Panc1 (cell line): ENCODE measurements around the gene WWOX. TPM values are rescaled to one million over a fixed set of nuclear protein-coding genes. Genes with fewer than 3 reads are reported as not detected.

ENCODE experiments used
- ATAC-seq: fragments of 200-7000 bp; cut with Tn5 transposase; 2 replicates; pipeline ENCODE4 v1.9.1; 2020; ENCODE audit warnings: mild to moderate bottlenecking, moderate library complexity
- BruUV-seq: library from RNA; stranded (reverse); fragments of 400-500 nt; replicated peaks from 2 replicates; lab custom pipeline; 2021; lab: Mats Ljungman, UMichigan
- CTCF ChIA-PET: fragments of 300-600 bp; sonication (Branson Sonifier 250); formaldehyde crosslinking; loops from one replicate; lab custom pipeline; 2022; ENCODE audit warnings: antibody characterized with exemption; lab: Charles Lee
- POLR2A ChIA-PET: fragments of 300-600 bp; sonication (Branson Sonifier 250); formaldehyde crosslinking; loops from one replicate; lab custom pipeline; 2022; ENCODE audit warnings: antibody characterized with exemption; lab: Charles Lee
- DNase-seq: peaks from one replicate; pipeline ENCODE4 v3.0.0-alpha.2; 2010; ENCODE audit warnings: low read depth, low spot score
- H3K27ac ChIP-seq: 2 replicates; pipeline ENCODE4 v1.5.1; 2011; ENCODE audit warnings: mild to moderate bottlenecking, low read length, inconsistent platforms
- H3K27me3 ChIP-seq: fragments of 200-500 bp; sonication (Bioruptor generic); 2 replicates; pipeline ENCODE4 v1.6.0; 2014; ENCODE audit warnings: low read length, inconsistent platforms; ENCODE audit not compliant: control insufficient read depth, insufficient read depth
- H3K36me3 ChIP-seq: fragments of 200-500 bp; sonication (Bioruptor generic); 2 replicates; pipeline ENCODE4 v1.5.1; 2014; ENCODE audit warnings: inconsistent platforms, mild to moderate bottlenecking, low read length, moderate library complexity; ENCODE audit not compliant: control insufficient read depth, insufficient read depth
- H3K4me1 ChIP-seq: 2 replicates; pipeline ENCODE4 v1.5.1; 2011; ENCODE audit warnings: inconsistent platforms, mild to moderate bottlenecking, low read length, moderate library complexity; ENCODE audit not compliant: control insufficient read depth, insufficient read depth
- H3K4me3 ChIP-seq, 2 experiments: 2 replicates each; pipeline ENCODE4 v1.5.1; 2011 to 2012; ENCODE audit warnings: low read depth in 2 of 2, low read length in 2 of 2, mild to moderate bottlenecking in 2 of 2, inconsistent platforms in 1 of 2, moderate library complexity in 1 of 2
- H3K9me3 ChIP-seq: fragments of 200-500 bp; sonication (Bioruptor generic); 2 replicates; pipeline ENCODE4 v1.5.1; 2014; ENCODE audit warnings: low read depth, mild to moderate bottlenecking, inconsistent platforms, low read length, moderate library complexity; ENCODE audit not compliant: control insufficient read depth, insufficient read depth
- CTCF ChIP-seq: fragments of 450-650 bp; IDR thresholded peaks from 2 replicates; pipeline ENCODE4 v1.5.1; 2017; ENCODE audit warnings: mild to moderate bottlenecking
- POLR2AphosphoS5 ChIP-seq: IDR thresholded peaks from 2 replicates; pipeline ENCODE4 v1.6.1; 2012; ENCODE audit warnings: mild to moderate bottlenecking, low read depth, low read length, moderate library complexity
- SIN3A ChIP-seq: IDR thresholded peaks from 2 replicates; pipeline ENCODE4 v1.6.1; 2012; ENCODE audit warnings: low read depth, mild to moderate bottlenecking, low read length, moderate library complexity, borderline replicate concordance; ENCODE audit not compliant: insufficient read depth
- TCF7L2 ChIP-seq: IDR thresholded peaks from 2 replicates; pipeline ENCODE4 v1.6.1; 2011; ENCODE audit warnings: mild to moderate bottlenecking, low read depth, low read length, inconsistent platforms
- in situ Hi-C: cut with HindIII; loops from 2 replicates; pipeline ENCODE4 v1.10.0; 2016; ENCODE audit warnings: low sequenced_read_pairs, low pct_unique_long_range_greater_than_20kb
- intact Hi-C: fragments of 100-400 bp; cut with micrococcal nuclease; formaldehyde crosslinking; loops from one replicate; pipeline ENCODE4 v1.10.0; 2022; ENCODE audit not compliant: unreplicated experiment
- total RNA-seq: library from RNA; stranded (reverse); gene quantifications from one replicate; pipeline ENCODE4 v1.2.1, GENCODE V29; 2021; ENCODE audit not compliant: unreplicated experiment
- TF ChIP-seq, protein P1 (sequence below), 2 experiments: IDR thresholded peaks; 2 replicates each; pipeline ENCODE4 v1.6.1; 2011 to 2012; ENCODE audit warnings: low read depth in 2 of 2, control low read depth in 1 of 2, low read length in 1 of 2, mild to moderate bottlenecking in 1 of 2, moderate library complexity in 1 of 2; ENCODE audit not compliant: insufficient read depth in 1 of 2

Gene WWOX
- total RNA-seq, 1 experiment from 2014 or later: 12.5 TPM

DNA sequence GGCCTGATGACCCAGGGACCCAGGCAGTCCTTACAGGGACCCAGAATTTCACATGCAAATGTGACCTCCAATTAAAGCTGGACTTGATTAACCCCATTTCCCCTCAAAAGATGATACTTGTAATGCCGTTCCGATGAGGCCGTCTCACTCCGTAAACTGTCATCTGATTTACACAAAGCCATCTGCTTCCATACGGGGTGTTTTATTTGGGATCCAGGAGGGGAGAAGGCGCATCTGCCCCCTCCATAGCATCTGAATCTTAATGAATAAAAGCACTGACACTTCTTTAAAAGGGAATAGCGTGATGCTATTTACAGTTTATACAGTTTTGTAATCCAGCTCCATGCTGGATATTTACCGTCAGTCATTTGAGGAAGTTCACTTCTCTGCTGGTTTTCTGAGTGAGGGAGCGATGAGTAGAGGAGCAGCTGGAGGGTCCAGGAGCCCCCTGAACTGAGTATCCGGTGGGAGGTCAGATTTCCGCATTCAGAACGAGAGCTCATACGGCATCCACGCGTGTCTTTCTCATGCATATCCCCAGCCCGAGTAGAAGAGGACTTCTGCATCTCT lies 452.7 kb downstream of the WWOX start:
- TF ChIP-seq POLR2AphosphoS5: no peak
- TF ChIP-seq, protein P1, sequence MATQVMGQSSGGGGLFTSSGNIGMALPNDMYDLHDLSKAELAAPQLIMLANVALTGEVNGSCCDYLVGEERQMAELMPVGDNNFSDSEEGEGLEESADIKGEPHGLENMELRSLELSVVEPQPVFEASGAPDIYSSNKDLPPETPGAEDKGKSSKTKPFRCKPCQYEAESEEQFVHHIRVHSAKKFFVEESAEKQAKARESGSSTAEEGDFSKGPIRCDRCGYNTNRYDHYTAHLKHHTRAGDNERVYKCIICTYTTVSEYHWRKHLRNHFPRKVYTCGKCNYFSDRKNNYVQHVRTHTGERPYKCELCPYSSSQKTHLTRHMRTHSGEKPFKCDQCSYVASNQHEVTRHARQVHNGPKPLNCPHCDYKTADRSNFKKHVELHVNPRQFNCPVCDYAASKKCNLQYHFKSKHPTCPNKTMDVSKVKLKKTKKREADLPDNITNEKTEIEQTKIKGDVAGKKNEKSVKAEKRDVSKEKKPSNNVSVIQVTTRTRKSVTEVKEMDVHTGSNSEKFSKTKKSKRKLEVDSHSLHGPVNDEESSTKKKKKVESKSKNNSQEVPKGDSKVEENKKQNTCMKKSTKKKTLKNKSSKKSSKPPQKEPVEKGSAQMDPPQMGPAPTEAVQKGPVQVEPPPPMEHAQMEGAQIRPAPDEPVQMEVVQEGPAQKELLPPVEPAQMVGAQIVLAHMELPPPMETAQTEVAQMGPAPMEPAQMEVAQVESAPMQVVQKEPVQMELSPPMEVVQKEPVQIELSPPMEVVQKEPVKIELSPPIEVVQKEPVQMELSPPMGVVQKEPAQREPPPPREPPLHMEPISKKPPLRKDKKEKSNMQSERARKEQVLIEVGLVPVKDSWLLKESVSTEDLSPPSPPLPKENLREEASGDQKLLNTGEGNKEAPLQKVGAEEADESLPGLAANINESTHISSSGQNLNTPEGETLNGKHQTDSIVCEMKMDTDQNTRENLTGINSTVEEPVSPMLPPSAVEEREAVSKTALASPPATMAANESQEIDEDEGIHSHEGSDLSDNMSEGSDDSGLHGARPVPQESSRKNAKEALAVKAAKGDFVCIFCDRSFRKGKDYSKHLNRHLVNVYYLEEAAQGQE (IDR thresholded peaks at IDR 0.05; ENCODE audit: insufficient read depth in 1 of 2, low read depth in 2 of 2, low read length in 1 of 2): no peak
- no peak for TF ChIP-seq SIN3A
- no peak for TF ChIP-seq TCF7L2
- DNase-seq (no peak), ATAC-seq (no peak)
- no peaks in the 10 kb centered on the region for H3K4me1 ChIP-seq
- BruUV-seq: no TSS peak
- no peaks in the 10 kb centered on the region for H3K9me3 ChIP-seq
- in situ Hi-C loops: no loop called here
- no peaks in the 10 kb centered on the region for H3K27me3 ChIP-seq
- H3K4me3 ChIP-seq: no peak overlapping the region
- H3K27ac ChIP-seq: no peak overlapping the region
- CTCF ChIA-PET: no interaction called here
- intact Hi-C loops: no loop called here
- H3K36me3 ChIP-seq: no peaks in the 10 kb centered on the region
- POLR2A ChIA-PET: no interaction called here

DNA sequence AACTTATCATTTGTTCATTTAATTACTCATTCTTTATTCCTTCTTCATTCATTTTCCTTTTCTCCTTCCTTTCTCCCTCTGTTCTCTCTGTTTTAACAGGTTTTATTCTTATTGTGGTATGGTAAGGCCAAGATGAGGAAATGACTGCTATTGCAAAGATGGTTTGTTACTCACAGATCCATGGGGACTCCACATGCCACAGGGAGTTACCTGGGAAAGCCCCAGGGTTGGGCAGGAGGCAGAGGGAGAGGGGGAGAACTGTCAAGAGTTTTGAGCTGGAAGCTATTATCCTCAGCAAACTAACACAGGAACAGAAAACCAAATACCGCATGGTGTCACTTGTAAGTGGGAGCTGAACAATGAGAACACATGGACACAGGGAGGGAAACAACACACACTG lies 453.3 kb downstream of the WWOX start:
- no peak for ATAC-seq
- Histone ChIP-seq H3K36me3 (no peaks in the 10 kb centered on the region), H3K4me3 (no peak overlapping the region), H3K9me3 (no peaks in the 10 kb centered on the region), H3K27ac (no peak overlapping the region), H3K4me1 (no peaks in the 10 kb centered on the region), H3K27me3 (no peaks in the 10 kb centered on the region)
- BruUV-seq: no TSS peak
- intact Hi-C loops (no loop called here), in situ Hi-C loops (no loop called here)
- CTCF ChIA-PET: no interaction called here
- DNase-seq: no peak
- POLR2A ChIA-PET: interaction anchor here (0.6 kb wide), 1 partner anchor 419 kb away, joined by 3 read pairs; no protein-coding TSS in a partner anchor
- TF ChIP-seq, protein P1 (IDR thresholded peaks at IDR 0.05; ENCODE audit: insufficient read depth in 1 of 2, low read depth in 2 of 2, low read length in 1 of 2): no peak
- TF ChIP-seq POLR2AphosphoS5: no peak
- no peak for TF ChIP-seq CTCF
- no peak for TF ChIP-seq TCF7L2
- no peak for TF ChIP-seq SIN3A
